PC-9 (cell line): ENCODE measurements around the gene CTNNA3. TPM values are rescaled to one million over a fixed set of nuclear protein-coding genes. Genes with fewer than 3 reads are reported as not detected.

Experiments used
- BruUV-seq: library from RNA; stranded (reverse); fragments of 400-500 nt; replicated peaks from 2 replicates; lab custom pipeline; 2021; lab: Mats Ljungman, UMichigan
- CTCF ChIA-PET: fragments of 300-600 bp; sonication (Branson Sonifier 250); formaldehyde crosslinking; loops from one replicate; lab custom pipeline; 2022; ENCODE audit warnings: antibody characterized with exemption; lab: Charles Lee
- POLR2A ChIA-PET: fragments of 300-600 bp; sonication (Branson Sonifier 250); formaldehyde crosslinking; loops from one replicate; lab custom pipeline; 2022; ENCODE audit warnings: antibody characterized with exemption; ENCODE audit not compliant: unreplicated experiment; lab: Charles Lee
- DNase-seq, 2 experiments: peaks; one replicate each; pipeline versions ENCODE4 v3.0.0 to v3.0.0-alpha.2; 2015 to 2022; ENCODE audit warnings: mixed read lengths in 1 of 2
- H2AFZ ChIP-seq: fragments of 200-600 bp; sonication (generic); 2 replicates; pipeline ENCODE4 v1.8.1; 2017; ENCODE audit warnings: antibody characterized with exemption
- H3F3A ChIP-seq: fragments of 200-600 bp; sonication (generic); 2 replicates; pipeline ENCODE4 v1.8.1; 2017; ENCODE audit warnings: antibody characterized with exemption, mild to moderate bottlenecking, low read depth; ENCODE audit not compliant: insufficient read depth
- H3K27ac ChIP-seq: fragments of 200-600 bp; sonication (generic); 2 replicates; pipeline ENCODE4 v1.6.1; 2016; ENCODE audit warnings: mixed run types
- H3K27me3 ChIP-seq: fragments of 200-600 bp; sonication (generic); 2 replicates; pipeline ENCODE4 v1.6.1; 2016; ENCODE audit warnings: low read depth, mixed run types; ENCODE audit not compliant: insufficient read depth
- H3K36me3 ChIP-seq: fragments of 200-600 bp; sonication (generic); 2 replicates; pipeline ENCODE4 v1.6.1; 2016; ENCODE audit warnings: low read depth, mixed run types
- H3K4me1 ChIP-seq: fragments of 200-600 bp; sonication (generic); replicated peaks from 2 replicates; pipeline ENCODE4 v1.6.1; 2016; ENCODE audit warnings: mixed run types; ENCODE audit not compliant: insufficient read depth
- H3K4me2 ChIP-seq: fragments of 200-600 bp; sonication (generic); 2 replicates; pipeline ENCODE4 v1.6.1; 2017; ENCODE audit warnings: mixed run types
- H3K4me3 ChIP-seq: fragments of 200-600 bp; sonication (generic); 2 replicates; pipeline ENCODE4 v1.6.1; 2016; ENCODE audit warnings: mixed run types
- H3K79me2 ChIP-seq: fragments of 200-600 bp; sonication (generic); 2 replicates; pipeline ENCODE4 v1.6.1; 2017; ENCODE audit warnings: low read depth, mixed run types
- H3K9me2 ChIP-seq: fragments of 200-600 bp; sonication (generic); 2 replicates; pipeline ENCODE4 v1.8.1; 2017; ENCODE audit warnings: mild to moderate bottlenecking; ENCODE audit not compliant: insufficient read depth
- H3K9me3 ChIP-seq: fragments of 200-600 bp; sonication (generic); 2 replicates; pipeline ENCODE4 v1.8.1; 2016; ENCODE audit warnings: low read depth; ENCODE audit not compliant: insufficient read depth
- H4K20me1 ChIP-seq: fragments of 200-600 bp; sonication (generic); 2 replicates; pipeline ENCODE4 v1.8.1; 2017; ENCODE audit not compliant: insufficient read depth
- CTCF ChIP-seq: fragments of 200-600 bp; sonication (generic); conservative IDR thresholded peaks from 2 replicates; pipeline ENCODE4 v1.6.1; 2017; ENCODE audit warnings: mixed run types, antibody characterized with exemption, mild to moderate bottlenecking, moderate library complexity
- EZH2 ChIP-seq: fragments of 200-600 bp; sonication (generic); IDR thresholded peaks from 2 replicates; pipeline ENCODE4 v1.8.0; 2017; ENCODE audit warnings: antibody characterized with exemption, low read depth
- intact Hi-C: fragments of 100-400 bp; cut with micrococcal nuclease; formaldehyde crosslinking; loops from one replicate; pipeline ENCODE4 v1.10.0; 2022; ENCODE audit not compliant: unreplicated experiment
- total RNA-seq: library from RNA; stranded (reverse); gene quantifications from 2 replicates; pipeline ENCODE4 v1.2.3, GENCODE V29; 2021

Gene CTNNA3
- total RNA-seq, 1 experiment from 2014 or later: not detected

- Histone ChIP-seq H3K4me2 (no peak overlapping the region), H3K9me2 (no peaks in the 10 kb centered on the region), H3K4me3 (no peak overlapping the region), H3F3A (no peaks in the 10 kb centered on the region), H3K79me2 (no peaks in the 10 kb centered on the region), H4K20me1 (no peaks in the 10 kb centered on the region), H3K36me3 (no peaks in the 10 kb centered on the region), H3K27ac (no peak overlapping the region), H3K9me3 (no peaks in the 10 kb centered on the region), H3K27me3 (no peaks in the 10 kb centered on the region), H2AFZ (no peak overlapping the region), H3K4me1 (no peaks in the 10 kb centered on the region)
- no TSS peak for BruUV-seq
- ChIA-PET POLR2A (no interaction called here), CTCF (no interaction called here)
- DNase-seq: no peak
- TF ChIP-seq CTCF: no peak
- no peak for TF ChIP-seq EZH2
- intact Hi-C loops: no loop called here
Observed at GRCh38 chr10:66951896-66952295, 744.1 kb downstream of the CTNNA3 start.

GRCh38 chr10:66943590-66943989, 752.4 kb downstream of the CTNNA3 start:
- Histone ChIP-seq H3K27me3 (no peaks in the 10 kb centered on the region), H3K9me3 (no peaks in the 10 kb centered on the region), H3K36me3 (no peaks in the 10 kb centered on the region), H2AFZ (no peak overlapping the region), H3K4me1 (no peaks in the 10 kb centered on the region), H3F3A (no peaks in the 10 kb centered on the region), H3K9me2 (no peaks in the 10 kb centered on the region), H3K79me2 (no peaks in the 10 kb centered on the region), H3K27ac (no peak overlapping the region), H3K4me2 (no peak overlapping the region), H4K20me1 (no peaks in the 10 kb centered on the region), H3K4me3 (no peak overlapping the region)
- no peak for DNase-seq
- intact Hi-C loops: no loop called here
- no TSS peak for BruUV-seq
- TF ChIP-seq CTCF (no peak), EZH2 (no peak)
- ChIA-PET CTCF (no interaction called here), POLR2A (no interaction called here)

- Histone ChIP-seq H3K79me2 (no peaks in the 10 kb centered on the region), H3K9me2 (no peaks in the 10 kb centered on the region), H3K4me3 (no peak overlapping the region), H3K9me3 (no peaks in the 10 kb centered on the region), H3K27ac (no peak overlapping the region), H3K4me2 (no peak overlapping the region), H3K27me3 (no peaks in the 10 kb centered on the region), H4K20me1 (no peaks in the 10 kb centered on the region), H2AFZ (no peak overlapping the region), H3K36me3 (no peaks in the 10 kb centered on the region), H3F3A (no peaks in the 10 kb centered on the region), H3K4me1 (no peaks in the 10 kb centered on the region)
- ChIA-PET CTCF (no interaction called here), POLR2A (no interaction called here)
- no TSS peak for BruUV-seq
- intact Hi-C loops: no loop called here
- no peak for DNase-seq
- TF ChIP-seq EZH2: no peak
- TF ChIP-seq CTCF: no peak
Observed at GRCh38 chr10:66942407-66942806, 753.6 kb downstream of the CTNNA3 start.
